Measurements from ENCODE around the gene DNAAF5.

Gene DNAAF5

GRCh38 chr7:755413-755805, 28.9 kb downstream of the DNAAF5 start:
- peaks cover 67% of the 10 kb centered on the region for H3K36me3 ChIP-seq
- H3K4me3 ChIP-seq (ENCODE audit: low read depth, low read length): no peak overlapping the region

GRCh38 chr7:756231-756927, 29.9 kb downstream of the DNAAF5 start:
- DNase-seq: no peak
- H3K4me1 ChIP-seq: no peaks in the 10 kb centered on the region
- H3K4me3 ChIP-seq (ENCODE audit: low read depth, low read length): no peak overlapping the region
- H3K9me3 ChIP-seq: no peaks in the 10 kb centered on the region
- no peak for TF ChIP-seq CTCF (IDR thresholded peaks at IDR 0.05; ENCODE audit: low read depth, low read length)
- H3K36me3 ChIP-seq: peaks cover 68% of the 10 kb centered on the region
- H3K27me3 ChIP-seq: no peaks in the 10 kb centered on the region

More at GRCh38 chr7:755413-755805, 28.9 kb downstream of the DNAAF5 start:
- Histone ChIP-seq H3K9me3 (no peaks in the 10 kb centered on the region), H3K27me3 (no peaks in the 10 kb centered on the region), H3K4me1 (no peaks in the 10 kb centered on the region)
- no peak for DNase-seq
- TF ChIP-seq CTCF (IDR thresholded peaks at IDR 0.05; ENCODE audit: low read depth, low read length): no peak

- DNase-seq: no peak
- H3K4me1 ChIP-seq: no peaks in the 10 kb centered on the region
- H3K27me3 ChIP-seq: no peaks in the 10 kb centered on the region
- TF ChIP-seq CTCF (IDR thresholded peaks at IDR 0.05; ENCODE audit: low read depth, low read length): no peak
- no peaks in the 10 kb centered on the region for H3K9me3 ChIP-seq
- H3K36me3 ChIP-seq: peaks cover 67% of the 10 kb centered on the region
- H3K4me3 ChIP-seq (ENCODE audit: low read depth, low read length): no peak overlapping the region
These were observed 30.5 kb downstream of the DNAAF5 start for GRCh38 chr7:756928-757560.

GRCh38 chr7:757741-758163, 31.3 kb downstream of the DNAAF5 start:
- no peak for DNase-seq
- H3K36me3 ChIP-seq: peaks cover 72% of the 10 kb centered on the region
- H3K9me3 ChIP-seq: no peaks in the 10 kb centered on the region
- no peaks in the 10 kb centered on the region for H3K27me3 ChIP-seq
- H3K4me1 ChIP-seq: no peaks in the 10 kb centered on the region
- no peak for TF ChIP-seq CTCF (IDR thresholded peaks at IDR 0.05; ENCODE audit: low read depth, low read length)
- H3K4me3 ChIP-seq (ENCODE audit: low read depth, low read length): no peak overlapping the region

- DNase-seq: no peak
- Histone ChIP-seq H3K36me3 (peaks cover 84% of the 10 kb centered on the region), H3K27me3 (no peaks in the 10 kb centered on the region), H3K9me3 (no peaks in the 10 kb centered on the region), H3K4me3 (ENCODE audit: low read depth, low read length) (no peak overlapping the region), H3K4me1 (no peaks in the 10 kb centered on the region)
- no peak for TF ChIP-seq CTCF (IDR thresholded peaks at IDR 0.05; ENCODE audit: low read depth, low read length)
These were observed 33.1 kb downstream of the DNAAF5 start for GRCh38 chr7:759569-759968.

- TF ChIP-seq CTCF (IDR thresholded peaks at IDR 0.05; ENCODE audit: low read depth, low read length): no peak
- H3K4me3 ChIP-seq (ENCODE audit: low read depth, low read length): no peak overlapping the region
- no peaks in the 10 kb centered on the region for H3K27me3 ChIP-seq
- DNase-seq: no peak
- no peaks in the 10 kb centered on the region for H3K9me3 ChIP-seq
- peaks cover 84% of the 10 kb centered on the region for H3K36me3 ChIP-seq
- H3K4me1 ChIP-seq: no peaks in the 10 kb centered on the region
These were observed 33.5 kb downstream of the DNAAF5 start for GRCh38 chr7:760006-760405.

Measured in BE2C (cell line).